Measurements from ENCODE around the gene UBN1. TPM values are rescaled to one million over a fixed set of nuclear protein-coding genes. Genes with fewer than 3 reads are reported as not detected.
A peak's percentile ranks its signal among the peaks of the same experiment; 100 is the strongest.

UBN1 gene
- total and polyA plus RNA-seq, 8 donors: 31.3 to 41.1 (median 36.4) TPM

DNA sequence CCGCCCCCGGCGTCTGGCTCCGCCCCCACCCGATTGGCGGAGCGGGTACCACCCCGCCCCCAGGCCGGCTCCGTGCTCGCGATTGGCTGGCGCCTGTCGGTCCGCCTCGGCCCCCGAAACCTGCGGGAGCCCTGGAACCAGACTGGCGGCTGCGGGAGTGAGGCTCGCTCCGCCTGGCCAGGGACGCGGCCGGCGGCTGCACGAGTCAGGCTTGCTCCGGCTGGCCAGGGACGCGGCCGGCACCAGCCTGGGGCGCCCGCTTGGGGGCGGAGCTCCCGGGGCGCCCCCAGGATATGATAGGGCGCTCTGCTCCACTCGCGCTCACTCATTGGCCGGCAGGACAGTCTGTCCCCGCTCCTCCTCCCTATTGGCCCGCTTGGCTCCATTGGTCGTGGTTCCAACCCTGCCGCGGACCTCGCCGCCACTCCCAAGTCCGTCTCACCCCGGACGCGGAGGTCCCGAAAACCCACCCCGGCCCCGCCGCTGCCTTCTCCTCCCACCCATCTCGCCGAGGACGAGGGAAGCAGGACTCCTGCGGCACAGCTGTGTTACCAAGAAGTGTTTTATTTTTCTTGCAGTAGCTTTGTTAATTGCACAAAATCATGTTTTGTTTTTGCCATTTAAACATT, 44.5 kb upstream of the UBN1 start:
- Histone ChIP-seq H3K4me3 (peak overlapping the region; percentile 87 to 88), H3K27me3 (no peaks in the 10 kb centered on the region), H3K4me1 (peaks cover 20 to 42% of the 10 kb centered on the region in 2 donors), H3K36me3 (peaks cover 0 to 60% of the 10 kb centered on the region in 2 donors), H3K9me3 (no peaks in the 10 kb centered on the region), H3K27ac (peak overlapping the region; percentile 81 to 94)
- intact Hi-C loops (cut with DNase I): no loop called here
- TF ChIP-seq, protein P1, sequence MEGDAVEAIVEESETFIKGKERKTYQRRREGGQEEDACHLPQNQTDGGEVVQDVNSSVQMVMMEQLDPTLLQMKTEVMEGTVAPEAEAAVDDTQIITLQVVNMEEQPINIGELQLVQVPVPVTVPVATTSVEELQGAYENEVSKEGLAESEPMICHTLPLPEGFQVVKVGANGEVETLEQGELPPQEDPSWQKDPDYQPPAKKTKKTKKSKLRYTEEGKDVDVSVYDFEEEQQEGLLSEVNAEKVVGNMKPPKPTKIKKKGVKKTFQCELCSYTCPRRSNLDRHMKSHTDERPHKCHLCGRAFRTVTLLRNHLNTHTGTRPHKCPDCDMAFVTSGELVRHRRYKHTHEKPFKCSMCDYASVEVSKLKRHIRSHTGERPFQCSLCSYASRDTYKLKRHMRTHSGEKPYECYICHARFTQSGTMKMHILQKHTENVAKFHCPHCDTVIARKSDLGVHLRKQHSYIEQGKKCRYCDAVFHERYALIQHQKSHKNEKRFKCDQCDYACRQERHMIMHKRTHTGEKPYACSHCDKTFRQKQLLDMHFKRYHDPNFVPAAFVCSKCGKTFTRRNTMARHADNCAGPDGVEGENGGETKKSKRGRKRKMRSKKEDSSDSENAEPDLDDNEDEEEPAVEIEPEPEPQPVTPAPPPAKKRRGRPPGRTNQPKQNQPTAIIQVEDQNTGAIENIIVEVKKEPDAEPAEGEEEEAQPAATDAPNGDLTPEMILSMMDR (IDR thresholded peaks at IDR 0.05): peak in 1 of 2 donors; percentile 33
- DNase-seq: peak; percentile 89 to 97 (median 94)
- peak; percentile 93 for ATAC-seq

DNA sequence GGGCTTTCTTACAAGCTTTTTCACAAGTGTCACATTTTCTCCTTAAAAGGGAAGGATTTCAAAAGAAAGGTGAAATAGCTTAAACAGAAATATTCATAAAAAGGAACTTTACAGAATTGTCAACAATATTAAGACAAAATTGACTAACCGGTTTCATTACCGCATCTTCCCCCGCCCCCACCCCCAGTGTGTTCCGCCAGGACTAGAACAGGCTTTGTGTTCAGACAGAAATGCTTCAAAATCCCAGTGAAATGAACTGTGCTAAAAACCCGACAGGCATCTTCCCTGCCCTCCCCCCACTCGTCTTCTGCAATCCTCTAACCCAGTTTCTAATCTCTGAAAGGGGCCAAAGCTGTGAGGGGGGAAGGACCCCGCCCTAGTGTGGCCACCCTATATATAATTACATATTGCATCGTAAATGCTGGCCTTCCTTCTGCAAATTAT, 43.9 kb upstream of the UBN1 start:
- intact Hi-C loops (cut with DNase I): no loop called here
- Histone ChIP-seq H3K4me3 (peak overlapping the region; percentile 87 to 88), H3K27ac (peak overlapping the region; percentile 81 to 94)

DNA sequence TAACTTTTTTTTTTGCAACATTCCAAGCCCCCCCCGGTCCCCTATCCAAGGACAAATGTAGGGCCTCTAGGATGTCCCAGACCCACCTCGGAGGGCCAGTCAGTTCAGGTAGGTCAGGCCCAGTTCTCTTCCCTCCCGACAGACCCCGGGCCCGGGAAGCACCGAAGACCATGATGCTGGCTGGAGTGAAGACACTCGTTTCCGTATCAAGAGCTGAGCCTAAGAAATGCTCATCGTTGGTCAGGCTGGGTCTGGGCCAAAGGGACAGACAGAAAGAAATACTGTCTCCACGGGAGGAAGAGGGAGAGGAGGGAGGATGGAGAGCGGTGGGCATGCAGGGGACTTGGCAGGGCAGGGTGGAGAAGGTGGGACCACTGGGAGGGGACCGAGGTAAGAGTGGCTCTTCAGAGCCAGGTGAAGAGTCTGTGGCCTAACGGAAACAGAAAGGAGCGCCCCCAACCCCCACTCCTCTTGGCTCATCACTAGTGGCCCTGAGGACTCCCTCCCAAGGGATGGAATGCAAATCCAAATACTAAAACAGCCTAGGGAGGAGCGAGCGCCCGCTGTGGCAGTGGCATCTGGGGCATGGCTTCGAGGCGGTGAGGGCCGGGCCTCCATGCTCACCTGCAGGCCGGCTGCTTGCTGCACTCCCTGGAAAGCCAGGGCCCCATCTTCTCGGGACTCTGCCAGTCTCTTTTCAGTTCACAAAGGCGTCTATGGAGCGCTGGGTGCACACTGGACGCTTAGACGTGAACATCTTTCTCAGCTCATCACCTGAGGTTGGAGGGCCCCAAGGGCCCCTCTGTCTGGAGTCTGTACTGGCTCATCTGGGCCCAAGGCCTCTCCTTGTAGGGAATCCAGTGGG, 43.2 kb upstream of the UBN1 start:
- TF ChIP-seq, protein P1 (IDR thresholded peaks at IDR 0.05): no peak
- intact Hi-C loops (cut with DNase I): no loop called here
- Histone ChIP-seq H3K4me3 (peak overlapping the region in 1 of 2 donors; percentile 88), H3K36me3 (peaks cover 0 to 60% of the 10 kb centered on the region in 2 donors), H3K27ac (peak overlapping the region in 1 of 2 donors; percentile 94), H3K27me3 (no peaks in the 10 kb centered on the region), H3K4me1 (peaks cover 20 to 42% of the 10 kb centered on the region in 2 donors), H3K9me3 (no peaks in the 10 kb centered on the region)
- ATAC-seq (no peak), DNase-seq (no peak)

More for the DNA sequence above, 43.9 kb upstream of the UBN1 start:
- Histone ChIP-seq H3K27me3 (no peaks in the 10 kb centered on the region), H3K36me3 (peaks cover 0 to 60% of the 10 kb centered on the region in 2 donors), H3K4me1 (peaks cover 20 to 42% of the 10 kb centered on the region in 2 donors), H3K9me3 (no peaks in the 10 kb centered on the region)
- ATAC-seq (no peak), DNase-seq (peak in 1 of 4 donors; percentile 48)
- TF ChIP-seq, protein P1 (IDR thresholded peaks at IDR 0.05): no peak

DNA sequence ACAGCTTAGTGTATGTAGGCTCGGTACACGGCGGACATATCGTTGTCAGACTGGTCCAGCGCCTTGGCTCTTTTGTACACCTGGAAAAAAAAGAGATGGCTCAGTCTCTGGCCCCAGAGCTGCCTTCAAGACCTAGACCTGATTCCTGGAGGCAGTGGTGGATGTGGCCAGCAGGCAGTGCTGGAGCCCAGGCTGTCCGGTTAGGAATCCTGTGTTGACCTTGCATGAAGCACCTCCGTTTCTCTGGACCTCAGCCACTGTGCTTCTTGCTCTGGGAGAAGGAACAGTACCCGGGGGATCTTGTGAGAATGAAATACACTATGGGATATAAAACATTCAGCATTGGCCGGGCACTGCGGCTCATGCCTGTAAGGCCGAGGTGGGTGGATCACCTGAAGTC, 42.0 kb upstream of the UBN1 start:
- ATAC-seq: no peak
- Histone ChIP-seq H3K27ac (no peak overlapping the region), H3K4me3 (no peak overlapping the region)

More for the DNA sequence above, 42.0 kb upstream of the UBN1 start:
- TF ChIP-seq, protein P1 (IDR thresholded peaks at IDR 0.05): no peak
- no peak for DNase-seq
- Histone ChIP-seq H3K27me3 (no peaks in the 10 kb centered on the region), H3K4me1 (peaks cover 20 to 36% of the 10 kb centered on the region in 2 donors), H3K36me3 (peaks cover 0 to 66% of the 10 kb centered on the region in 2 donors), H3K9me3 (no peaks in the 10 kb centered on the region)
- intact Hi-C loops (cut with DNase I): no loop called here

All from left lung (tissue), 10 donors.